GM23248 (cell line): ENCODE results near the gene RPGRIP1L. TPM values are rescaled to one million over a fixed set of nuclear protein-coding genes. Genes with fewer than 3 reads are reported as not detected.

Experiments
- DNase-seq: peaks from one replicate; pipeline ENCODE4 v3.0.0-alpha.2; 2015
- H2AFZ ChIP-seq: fragments of 200-600 bp; sonication (generic); 2 replicates; pipeline ENCODE4 v1.6.1; 2016; ENCODE audit warnings: antibody characterized with exemption
- H3F3A ChIP-seq: fragments of 200-600 bp; sonication (generic); 2 replicates; pipeline ENCODE4 v1.6.1; 2016; ENCODE audit warnings: mild to moderate bottlenecking, antibody characterized with exemption, mixed run types; ENCODE audit not compliant: insufficient read depth
- H3K27ac ChIP-seq: fragments of 200-600 bp; sonication (generic); 2 replicates; pipeline ENCODE4 v1.5.1; 2016; ENCODE audit warnings: mild to moderate bottlenecking
- H3K27me3 ChIP-seq: fragments of 200-600 bp; sonication (generic); replicated peaks from 2 replicates; pipeline ENCODE4 v1.6.1; 2016; ENCODE audit warnings: mild to moderate bottlenecking; ENCODE audit not compliant: insufficient read depth
- H3K36me3 ChIP-seq: fragments of 200-600 bp; sonication (generic); 2 replicates; pipeline ENCODE4 v1.6.1; 2016; ENCODE audit warnings: low read depth, mild to moderate bottlenecking
- H3K4me1 ChIP-seq: fragments of 200-600 bp; sonication (generic); 2 replicates; pipeline ENCODE4 v1.6.1; 2016; ENCODE audit warnings: mild to moderate bottlenecking; ENCODE audit not compliant: insufficient read depth
- H3K4me2 ChIP-seq: fragments of 200-600 bp; sonication (generic); one replicate; pipeline ENCODE4 v1.6.1; 2016; ENCODE audit warnings: mild to moderate bottlenecking; ENCODE audit not compliant: unreplicated experiment
- H3K4me3 ChIP-seq: fragments of 200-600 bp; sonication (generic); 2 replicates; pipeline ENCODE4 v1.5.1; 2016; ENCODE audit warnings: mild to moderate bottlenecking
- H3K79me2 ChIP-seq: fragments of 200-600 bp; sonication (generic); 2 replicates; pipeline ENCODE4 v1.6.1; 2016; ENCODE audit warnings: mild to moderate bottlenecking; ENCODE audit not compliant: insufficient read depth
- H3K9ac ChIP-seq: fragments of 200-600 bp; sonication (generic); 2 replicates; pipeline ENCODE4 v1.6.1; 2016; ENCODE audit warnings: mild to moderate bottlenecking
- H3K9me2 ChIP-seq: fragments of 200-600 bp; sonication (generic); 2 replicates; pipeline ENCODE4 v1.6.1; 2016; ENCODE audit warnings: mixed run types, mild to moderate bottlenecking, moderate library complexity; ENCODE audit not compliant: insufficient read depth
- H3K9me3 ChIP-seq: fragments of 200-600 bp; sonication (generic); one replicate; pipeline ENCODE4 v1.6.1; 2017; ENCODE audit warnings: low read depth
- H4K20me1 ChIP-seq: fragments of 200-600 bp; sonication (generic); 2 replicates; pipeline ENCODE4 v1.6.0; 2016; ENCODE audit not compliant: insufficient read depth
- EZH2 ChIP-seq: fragments of 200-600 bp; sonication (generic); IDR thresholded peaks from 2 replicates; pipeline ENCODE4 v1.6.1; 2018; ENCODE audit warnings: antibody characterized with exemption, mild to moderate bottlenecking; ENCODE audit not compliant: insufficient read depth, poor library complexity, severe bottlenecking
- EZH2phosphoT487 ChIP-seq: fragments of 200-600 bp; sonication (generic); IDR thresholded peaks from 2 replicates; pipeline ENCODE4 v1.6.1; 2018; ENCODE audit warnings: antibody characterized with exemption, moderate library complexity, mild to moderate bottlenecking, low read depth; ENCODE audit not compliant: insufficient read depth
- WGBS, 2 experiments: methylation state at CpG; one replicate each; pipeline ENCODE4 v1.1.6; 2015 to 2017; ENCODE audit warnings: low lambda C conversion rate in 2 of 2, low coverage in 1 of 2; ENCODE audit errors: missing lambda C conversion rate in 2 of 2; 5-methylcytosine and 5-hydroxymethylcytosine counted together
- in situ Hi-C: fragments of 300-500 bp; cut with MboI; formaldehyde crosslinking; loops from 2 replicates; pipeline ENCODE4 v1.15.0; 2020
- polyA plus RNA-seq: library from polyadenylated mRNA; unstranded; fragments of >200 nt; fragmentation: Nextera tagmentation; extraction: Ambion mirVana; gene quantifications from 2 replicates; pipeline ENCODE4 v1.2.1, GENCODE V29; 2016
- total RNA-seq: library from RNA; depleted of rRNA; stranded (reverse); fragments of >200 nt; shearing (Covaris generic); gene quantifications from 2 replicates; pipeline ENCODE4 v1.2.3, GENCODE V29; 2014

The RPGRIP1L gene
- total and polyA plus RNA-seq, 2 experiments from 2014 or later, result 16.3 to 16.8 TPM

DNA sequence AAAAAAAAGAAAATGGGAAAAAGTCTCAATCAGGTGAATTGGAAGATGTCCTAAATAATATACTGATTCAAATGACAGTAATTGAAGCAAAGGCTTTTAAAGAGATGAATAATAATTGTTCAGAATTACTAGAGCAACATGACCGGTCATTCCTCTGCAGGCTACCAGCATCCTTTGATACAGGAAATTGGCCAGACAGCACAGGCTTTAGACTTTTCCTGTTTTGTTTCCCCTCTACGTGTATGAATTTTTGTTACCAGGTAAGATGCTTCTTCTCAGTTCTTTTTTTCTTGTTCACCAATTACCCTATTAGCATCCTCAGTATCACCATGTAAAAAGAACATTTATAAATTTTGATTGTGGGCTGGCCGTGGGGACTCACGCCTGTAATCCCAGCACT is 77.5 kb downstream of the RPGRIP1L start:
- H3K9me3 ChIP-seq, result no peaks in the 10 kb centered on the region
- no peak overlapping the region for H3K4me2 ChIP-seq
- no peak overlapping the region for H3K27ac ChIP-seq
- H3K79me2 ChIP-seq, result no peaks in the 10 kb centered on the region
- TF ChIP-seq EZH2, result no peak
- no peak for TF ChIP-seq EZH2phosphoT487
- H3K4me3 ChIP-seq, result no peak overlapping the region
- H3F3A ChIP-seq, result no peaks in the 10 kb centered on the region
- no peak for DNase-seq
- in situ Hi-C loops, result no loop called here
- no peaks in the 10 kb centered on the region for H3K9me2 ChIP-seq
- no peak overlapping the region for H2AFZ ChIP-seq
- no peaks in the 10 kb centered on the region for H4K20me1 ChIP-seq
- WGBS, 2 experiments, result 95 to 99% methylated on average over 4 of the region's 4 CpGs
- no peaks in the 10 kb centered on the region for H3K4me1 ChIP-seq
- no peaks in the 10 kb centered on the region for H3K27me3 ChIP-seq
- H3K36me3 ChIP-seq, result peaks cover 4% of the 10 kb centered on the region; the same call in 1 of the 2 replicates
- H3K9ac ChIP-seq, result no peak overlapping the region

DNA sequence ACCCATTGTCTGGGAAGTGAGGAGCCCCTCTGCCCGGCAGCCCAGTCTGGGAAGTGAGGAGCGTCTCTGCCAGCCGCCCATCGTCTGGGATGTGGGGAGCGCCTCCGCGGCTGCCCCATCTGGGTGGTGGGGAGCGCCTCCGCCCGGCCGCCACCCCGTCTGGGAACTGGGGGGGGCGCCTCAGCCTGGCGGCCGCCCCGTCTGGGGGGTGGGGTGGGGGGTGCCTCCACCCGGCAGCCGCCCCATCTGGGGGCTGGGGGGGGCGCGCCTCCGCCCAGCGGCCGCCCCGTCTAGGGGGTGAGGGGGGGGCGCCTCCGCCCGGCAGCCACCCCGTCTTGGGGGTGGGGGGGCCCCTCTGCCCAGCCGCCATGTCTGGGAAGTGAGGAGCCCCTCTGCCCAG is 78.4 kb downstream of the RPGRIP1L start:
- no peaks in the 10 kb centered on the region for H3K27me3 ChIP-seq
- DNase-seq, result no peak
- peaks cover 4% of the 10 kb centered on the region; the same call in 1 of the 2 replicates for H3K36me3 ChIP-seq
- no peak overlapping the region for H2AFZ ChIP-seq
- no peaks in the 10 kb centered on the region for H3F3A ChIP-seq
- H3K9ac ChIP-seq, result no peak overlapping the region
- H3K4me3 ChIP-seq, result no peak overlapping the region
- in situ Hi-C loops, result no loop called here
- no peaks in the 10 kb centered on the region for H3K9me2 ChIP-seq
- 96 to 98% methylated on average over 9 to 29 of the region's 29 CpGs for WGBS, 2 experiments
- no peak overlapping the region for H3K27ac ChIP-seq
- TF ChIP-seq EZH2phosphoT487 (no peak), EZH2 (no peak)
- H4K20me1 ChIP-seq, result no peaks in the 10 kb centered on the region
- no peaks in the 10 kb centered on the region for H3K4me1 ChIP-seq
- H3K9me3 ChIP-seq, result no peaks in the 10 kb centered on the region
- H3K79me2 ChIP-seq, result no peaks in the 10 kb centered on the region
- no peak overlapping the region for H3K4me2 ChIP-seq

DNA sequence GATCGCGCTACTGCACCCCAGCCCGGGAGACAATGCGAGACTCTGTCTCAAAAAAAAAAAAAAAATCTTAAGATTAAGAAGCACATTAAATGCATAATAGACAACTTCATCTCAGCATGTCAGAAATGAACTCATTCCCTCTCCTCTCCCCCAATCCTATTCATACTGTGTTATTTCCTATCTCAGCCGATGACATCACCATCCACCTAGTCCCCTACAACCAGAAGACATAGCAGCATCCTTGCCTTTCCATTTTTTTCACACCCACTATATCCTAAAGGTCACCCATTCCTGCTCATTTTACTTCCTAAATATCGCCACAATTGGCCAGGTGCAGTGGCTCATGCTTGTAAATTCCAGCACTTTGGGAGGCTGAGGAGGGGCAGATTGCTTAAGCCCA is 81.3 kb downstream of the RPGRIP1L start:
- Histone ChIP-seq H3K9ac (no peak overlapping the region), H4K20me1 (no peaks in the 10 kb centered on the region), H3K4me2 (no peak overlapping the region), H3F3A (no peaks in the 10 kb centered on the region), H3K9me3 (no peaks in the 10 kb centered on the region), H3K27ac (no peak overlapping the region), H3K4me1 (no peaks in the 10 kb centered on the region), H3K79me2 (no peaks in the 10 kb centered on the region), H2AFZ (no peak overlapping the region), H3K27me3 (no peaks in the 10 kb centered on the region), H3K4me3 (no peak overlapping the region), H3K36me3 (no peaks in the 10 kb centered on the region), H3K9me2 (no peaks in the 10 kb centered on the region)
- DNase-seq, result no peak
- TF ChIP-seq EZH2phosphoT487 (no peak), EZH2 (no peak)
- WGBS, 2 experiments, result 93 to 94% methylated on average over 6 of the region's 6 CpGs
- in situ Hi-C loops, result no loop called here

DNA sequence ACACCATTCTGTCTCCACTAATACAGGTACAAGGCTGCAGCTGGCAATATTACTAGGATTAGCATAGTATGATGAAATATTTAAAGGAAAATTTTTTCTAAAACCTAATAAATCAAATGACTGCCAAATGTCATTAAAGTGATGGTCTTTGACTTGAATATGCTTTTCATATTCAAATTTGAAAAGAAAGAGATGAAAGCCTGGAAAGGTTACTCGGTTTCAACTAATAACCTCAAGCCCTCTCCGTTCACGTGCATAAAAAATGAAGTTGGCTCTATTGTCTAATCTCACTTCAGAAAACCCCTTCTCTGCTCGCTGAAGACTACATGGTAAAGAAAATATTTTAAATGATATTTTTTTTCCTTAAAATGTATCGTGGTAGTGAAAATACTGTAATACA is 83.2 kb downstream of the RPGRIP1L start:
- Histone ChIP-seq H3K9me3 (no peaks in the 10 kb centered on the region), H2AFZ (no peak overlapping the region), H3K9ac (no peak overlapping the region), H3K27ac (no peak overlapping the region), H3F3A (no peaks in the 10 kb centered on the region), H3K9me2 (no peaks in the 10 kb centered on the region), H3K4me2 (no peak overlapping the region), H3K79me2 (no peaks in the 10 kb centered on the region), H3K4me1 (no peaks in the 10 kb centered on the region), H3K27me3 (no peaks in the 10 kb centered on the region), H4K20me1 (no peaks in the 10 kb centered on the region), H3K4me3 (no peak overlapping the region), H3K36me3 (no peaks in the 10 kb centered on the region)
- 85 to 88% methylated on average over 5 of the region's 5 CpGs for WGBS, 2 experiments
- DNase-seq, result no peak
- in situ Hi-C loops, result no loop called here
- TF ChIP-seq EZH2 (no peak), EZH2phosphoT487 (no peak)

DNA sequence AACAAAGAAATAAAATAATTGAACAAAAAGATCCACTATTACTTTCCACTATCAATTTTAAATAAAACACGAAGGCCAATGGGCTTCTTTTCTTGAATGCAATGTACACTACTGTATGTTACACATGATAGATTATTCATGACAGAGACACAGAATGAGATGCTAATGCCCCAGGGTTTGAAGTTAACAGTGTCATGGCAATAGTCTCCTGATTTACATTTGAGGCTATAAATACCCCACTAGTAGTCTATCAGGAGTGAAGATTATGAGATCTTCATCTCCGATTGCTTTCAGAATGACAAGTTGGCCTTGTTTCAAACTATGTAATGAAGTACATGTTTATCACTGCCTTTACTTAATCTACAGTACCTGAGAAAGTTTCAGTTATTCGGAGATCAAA is 84.4 kb downstream of the RPGRIP1L start:
- in situ Hi-C loops, result no loop called here
- no peaks in the 10 kb centered on the region; the same call in 1 of the 2 replicates for H3K4me1 ChIP-seq
- 93 to 97% methylated on average over 3 of the region's 3 CpGs for WGBS, 2 experiments
- no peaks in the 10 kb centered on the region for H3K36me3 ChIP-seq
- TF ChIP-seq EZH2phosphoT487 (no peak), EZH2 (no peak)
- H3K4me3 ChIP-seq, result no peak overlapping the region
- no peaks in the 10 kb centered on the region for H4K20me1 ChIP-seq
- no peak for DNase-seq
- H2AFZ ChIP-seq, result no peak overlapping the region
- H3F3A ChIP-seq, result no peaks in the 10 kb centered on the region; the same call in 1 of the 2 replicates
- H3K4me2 ChIP-seq, result no peak overlapping the region
- H3K27ac ChIP-seq, result no peak overlapping the region
- no peaks in the 10 kb centered on the region for H3K27me3 ChIP-seq
- H3K9me2 ChIP-seq, result no peaks in the 10 kb centered on the region
- H3K9ac ChIP-seq, result no peak overlapping the region
- no peaks in the 10 kb centered on the region for H3K79me2 ChIP-seq
- no peaks in the 10 kb centered on the region for H3K9me3 ChIP-seq
